ENCODE data around the gene DDX52.
A peak's percentile ranks its signal among the peaks of the same experiment; 100 is the strongest.

DNA sequence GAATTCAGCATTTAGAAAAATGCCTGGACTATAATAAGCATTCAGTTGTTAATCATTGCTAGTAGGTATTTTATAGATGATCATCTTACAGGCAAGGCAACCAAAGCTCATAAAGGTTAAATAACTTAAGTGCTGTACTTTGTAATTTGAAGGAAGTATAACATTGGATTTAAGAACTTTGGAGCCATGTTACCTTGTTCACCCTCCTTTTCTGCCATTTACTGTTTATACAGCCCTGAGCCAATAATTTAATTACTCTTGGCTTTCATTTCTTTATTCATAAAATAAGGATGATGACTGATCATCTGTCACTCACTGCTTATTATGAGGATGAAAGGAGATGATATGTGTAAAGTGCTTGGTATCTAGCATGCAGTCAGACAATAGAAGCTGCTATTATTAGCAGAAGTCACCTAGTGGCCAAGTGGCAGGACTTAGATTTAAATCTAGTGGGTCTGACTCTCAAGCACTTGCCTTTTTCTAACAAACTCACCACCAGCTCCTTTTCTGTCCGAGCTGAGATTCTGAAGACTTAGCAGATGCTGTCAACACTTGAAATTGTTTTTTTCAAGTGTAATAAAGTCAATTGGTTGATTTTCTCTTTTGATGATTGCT lies 18.3 kb upstream of the DDX52 start:
- TF ChIP-seq, protein P1, sequence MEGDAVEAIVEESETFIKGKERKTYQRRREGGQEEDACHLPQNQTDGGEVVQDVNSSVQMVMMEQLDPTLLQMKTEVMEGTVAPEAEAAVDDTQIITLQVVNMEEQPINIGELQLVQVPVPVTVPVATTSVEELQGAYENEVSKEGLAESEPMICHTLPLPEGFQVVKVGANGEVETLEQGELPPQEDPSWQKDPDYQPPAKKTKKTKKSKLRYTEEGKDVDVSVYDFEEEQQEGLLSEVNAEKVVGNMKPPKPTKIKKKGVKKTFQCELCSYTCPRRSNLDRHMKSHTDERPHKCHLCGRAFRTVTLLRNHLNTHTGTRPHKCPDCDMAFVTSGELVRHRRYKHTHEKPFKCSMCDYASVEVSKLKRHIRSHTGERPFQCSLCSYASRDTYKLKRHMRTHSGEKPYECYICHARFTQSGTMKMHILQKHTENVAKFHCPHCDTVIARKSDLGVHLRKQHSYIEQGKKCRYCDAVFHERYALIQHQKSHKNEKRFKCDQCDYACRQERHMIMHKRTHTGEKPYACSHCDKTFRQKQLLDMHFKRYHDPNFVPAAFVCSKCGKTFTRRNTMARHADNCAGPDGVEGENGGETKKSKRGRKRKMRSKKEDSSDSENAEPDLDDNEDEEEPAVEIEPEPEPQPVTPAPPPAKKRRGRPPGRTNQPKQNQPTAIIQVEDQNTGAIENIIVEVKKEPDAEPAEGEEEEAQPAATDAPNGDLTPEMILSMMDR (IDR thresholded peaks at IDR 0.05), result peak in 4 of 6 experiments; percentile 7 to 76 (median 70)
- no peak for TF ChIP-seq POLR2A (IDR thresholded peaks at IDR 0.05)

Data from Peyer's patch (tissue), 4 donors.